Thoracic aorta (tissue), 2 donors: Measurements from ENCODE around the gene KLF13. TPM values are rescaled to one million over a fixed set of nuclear protein-coding genes. Genes with fewer than 3 reads are reported as not detected.

Experiments
- ATAC-seq: fragments of 150-250 bp; one replicate; pipeline ENCODE4 v1.8.0; 2017; ENCODE audit warnings: low read depth; ENCODE audit not compliant: insufficient number of reproducible peaks, low FRiP score
- DNase-seq: peaks from one replicate; pipeline ENCODE4 v3.0.0-alpha.2; 2020; ENCODE audit warnings: low spot score
- H3K27ac ChIP-seq, 2 donors: fragments of 200-600 bp; sonication (generic); 1 replicate in 1 of 2; 2 replicates in 1 of 2; pipeline ENCODE4 v1.5.1; 2016; ENCODE audit warnings: mild to moderate bottlenecking in 2 of 2, moderate library complexity in 2 of 2
- H3K27me3 ChIP-seq: fragments of 200-600 bp; sonication (generic); replicated peaks from 2 replicates; pipeline ENCODE4 v1.6.0; 2016; ENCODE audit warnings: mild to moderate bottlenecking; ENCODE audit not compliant: insufficient read depth
- H3K36me3 ChIP-seq: fragments of 200-600 bp; sonication (generic); one replicate; pipeline ENCODE4 v1.5.1; 2016
- H3K4me1 ChIP-seq, 2 donors: fragments of 200-600 bp; sonication (generic); 1 replicate in 1 of 2; 2 replicates in 1 of 2; pipeline versions ENCODE4 v1.5.1 to v1.6.0; 2016; ENCODE audit warnings: low read depth in 2 of 2, mild to moderate bottlenecking in 1 of 2; ENCODE audit not compliant: control insufficient read depth in 1 of 2
- H3K4me3 ChIP-seq: fragments of 200-600 bp; sonication (generic); 2 replicates; pipeline ENCODE4 v1.5.1; 2016; ENCODE audit warnings: mild to moderate bottlenecking
- H3K9me3 ChIP-seq: fragments of 200-600 bp; sonication (generic); 2 replicates; pipeline ENCODE4 v1.5.1; 2016
- CTCF ChIP-seq: fragments of 200-600 bp; sonication (generic); IDR thresholded peaks from one replicate; pipeline ENCODE4 v1.5.1; 2019; ENCODE audit warnings: antibody characterized with exemption
- total RNA-seq, 2 donors: library from RNA; depleted of rRNA; stranded (reverse); fragments of >200 nt; gene quantifications; one replicate each; pipeline versions ENCODE4 v1.1.0 to v1.2.3, GENCODE V29; 2016

The KLF13 gene
- total RNA-seq, 2 donors from 2014 or later: 59.5 to 76.5 TPM

- Histone ChIP-seq H3K27me3 (no peaks in the 10 kb centered on the region), H3K27ac (peak overlapping the region in 1 of 2 donors; percentile 85), H3K4me3 (no peak overlapping the region), H3K9me3 (no peaks in the 10 kb centered on the region), H3K4me1 (peaks cover 45 to 70% of the 10 kb centered on the region in 2 donors), H3K36me3 (no peaks in the 10 kb centered on the region)
- no peak for TF ChIP-seq CTCF
- DNase-seq (no peak), ATAC-seq (no peak)
Measured at GRCh38 chr15:31330836-31331235, 4.2 kb downstream of the KLF13 start.

- Histone ChIP-seq H3K27me3 (no peaks in the 10 kb centered on the region), H3K27ac (no peak overlapping the region), H3K4me3 (no peak overlapping the region), H3K36me3 (no peaks in the 10 kb centered on the region), H3K9me3 (no peaks in the 10 kb centered on the region), H3K4me1 (peaks cover 47 to 76% of the 10 kb centered on the region in 2 donors)
- no peak for TF ChIP-seq CTCF
- ATAC-seq: no peak
- no peak for DNase-seq
Measured at GRCh38 chr15:31331389-31331788, 4.8 kb downstream of the KLF13 start.

GRCh38 chr15:31332020-31332680 lies 5.5 kb downstream of the KLF13 start:
- DNase-seq (no peak), ATAC-seq (no peak)
- H3K4me3 ChIP-seq: no peak overlapping the region
- H3K27ac ChIP-seq: peak overlapping the region in 1 of 2 donors; percentile 23
- H3K9me3 ChIP-seq: no peaks in the 10 kb centered on the region
- H3K27me3 ChIP-seq: no peaks in the 10 kb centered on the region
- no peak for TF ChIP-seq CTCF
- H3K36me3 ChIP-seq: no peaks in the 10 kb centered on the region
- peaks cover 47 to 83% of the 10 kb centered on the region in 2 donors for H3K4me1 ChIP-seq

- Histone ChIP-seq H3K27ac (no peak overlapping the region), H3K36me3 (no peaks in the 10 kb centered on the region), H3K4me3 (no peak overlapping the region), H3K4me1 (peaks cover 50 to 89% of the 10 kb centered on the region in 2 donors), H3K27me3 (no peaks in the 10 kb centered on the region), H3K9me3 (no peaks in the 10 kb centered on the region)
- ATAC-seq: no peak
- DNase-seq: no peak
- TF ChIP-seq CTCF: no peak
Measured at GRCh38 chr15:31332681-31333071, 6.0 kb downstream of the KLF13 start.

DNA sequence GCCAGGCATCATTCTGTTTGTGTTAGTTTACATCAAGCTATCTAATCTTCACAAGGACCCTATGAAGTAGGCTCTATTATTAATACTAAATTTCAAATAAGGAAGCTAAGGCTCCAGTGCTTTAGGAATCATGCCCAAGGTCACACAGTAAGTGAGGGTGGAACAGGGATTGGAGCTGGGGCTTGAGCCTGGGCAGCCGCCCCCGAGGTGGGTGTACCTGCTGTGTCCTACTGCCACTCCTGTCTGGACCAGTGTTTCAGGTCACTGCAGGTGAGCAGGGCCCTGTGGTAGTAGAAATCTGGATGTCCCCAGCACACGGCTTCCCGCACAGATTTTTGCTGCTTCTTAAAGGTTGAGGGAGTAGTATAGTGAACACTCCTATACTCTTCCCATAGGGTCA lies 6.5 kb downstream of the KLF13 start:
- DNase-seq (no peak), ATAC-seq (no peak)
- Histone ChIP-seq H3K4me1 (peaks cover 54 to 93% of the 10 kb centered on the region in 2 donors), H3K27ac (no peak overlapping the region), H3K9me3 (no peaks in the 10 kb centered on the region), H3K27me3 (no peaks in the 10 kb centered on the region), H3K4me3 (no peak overlapping the region), H3K36me3 (no peaks in the 10 kb centered on the region)
- no peak for TF ChIP-seq CTCF
